Right forelimb (tissue), 1 donor: Measurements from ENCODE around the gene ATG101.

ENCODE experiments used
- DNase-seq: peaks from one replicate; pipeline ENCODE4 v3.0.0-alpha.2; 2018

The ATG101 gene

DNA sequence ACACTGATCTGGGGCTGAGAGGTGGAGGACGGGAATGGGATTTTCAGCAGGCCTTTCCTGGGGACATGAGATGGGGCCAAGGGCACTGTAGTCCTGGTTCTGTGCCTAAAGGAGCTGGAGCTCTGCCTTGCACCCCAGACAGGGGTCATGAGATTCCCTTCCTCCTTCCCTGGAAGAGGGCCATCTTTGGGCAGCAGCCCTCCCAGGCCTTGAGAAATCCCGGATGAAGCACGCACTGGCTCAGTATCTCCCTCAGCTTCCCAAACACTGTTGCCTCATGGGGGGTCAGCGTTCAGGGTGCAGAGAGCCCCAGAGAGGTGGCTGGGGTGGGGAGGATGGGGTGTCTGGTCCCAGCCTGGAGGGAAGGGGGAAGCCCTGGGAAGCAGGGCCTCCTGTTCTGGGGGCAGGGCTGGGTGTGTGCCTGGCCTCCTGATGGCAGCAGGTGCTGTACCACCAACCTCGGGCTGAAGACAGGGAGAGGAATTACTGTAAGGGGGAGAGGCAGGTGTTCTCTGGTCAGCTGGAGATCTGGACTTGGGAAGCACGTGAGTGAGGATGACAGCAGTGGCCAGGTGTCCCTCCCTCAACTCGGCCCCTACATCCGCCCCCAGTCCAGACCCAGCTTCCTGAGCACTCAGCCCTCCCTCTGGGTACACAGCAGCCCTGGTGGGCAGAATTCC lies 26.9 kb upstream of the ATG101 start:
- DNase-seq: no peak

DNA sequence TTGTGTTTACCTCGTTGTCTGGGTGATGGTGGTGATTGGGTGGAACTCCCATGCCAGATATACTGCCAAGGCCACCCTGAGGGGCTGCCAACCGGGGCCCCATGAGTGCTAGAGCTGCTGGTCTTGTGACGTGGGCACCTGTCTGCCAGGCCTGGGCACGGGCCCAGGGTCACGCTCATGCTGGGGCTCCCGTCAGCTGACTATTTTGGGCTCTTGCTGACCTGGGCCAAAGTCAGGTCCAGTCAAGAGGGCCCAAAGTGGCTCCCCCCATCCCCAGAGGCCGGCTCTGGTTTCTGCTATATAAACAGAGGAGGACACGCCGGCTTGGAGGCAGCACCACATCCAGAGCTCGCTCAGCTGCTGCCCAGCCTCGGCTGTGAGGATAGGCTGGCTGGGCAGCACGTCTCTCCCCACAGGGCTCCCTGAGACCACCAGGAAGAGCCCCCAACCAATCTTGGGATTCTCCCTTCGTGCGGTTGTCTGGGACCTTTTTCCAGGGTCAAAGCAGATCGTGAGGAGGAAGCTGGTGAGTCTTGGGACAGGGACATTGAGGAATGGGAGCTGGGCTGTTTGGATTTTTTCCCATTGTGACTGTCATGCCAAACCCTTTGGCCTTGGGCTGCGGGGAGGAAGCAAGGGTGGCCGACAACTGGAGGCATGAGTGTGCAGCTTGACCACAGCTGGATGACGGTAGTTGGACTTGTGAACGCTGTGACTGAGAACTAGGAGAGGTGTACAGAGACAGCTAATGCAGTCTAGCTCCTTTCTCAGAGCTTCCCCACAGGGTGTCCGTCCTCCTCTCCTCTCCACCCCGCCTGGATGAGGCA lies 26.2 kb upstream of the ATG101 start:
- no peak for DNase-seq

- DNase-seq: peak; percentile 81
Measured at GRCh38 chr12:52044292-52044983, 25.3 kb upstream of the ATG101 start.

- no peak for DNase-seq
Measured at GRCh38 chr12:52045794-52046199, 24.0 kb upstream of the ATG101 start.

GRCh38 chr12:52046859-52047258 lies 22.9 kb upstream of the ATG101 start:
- no peak for DNase-seq

DNA sequence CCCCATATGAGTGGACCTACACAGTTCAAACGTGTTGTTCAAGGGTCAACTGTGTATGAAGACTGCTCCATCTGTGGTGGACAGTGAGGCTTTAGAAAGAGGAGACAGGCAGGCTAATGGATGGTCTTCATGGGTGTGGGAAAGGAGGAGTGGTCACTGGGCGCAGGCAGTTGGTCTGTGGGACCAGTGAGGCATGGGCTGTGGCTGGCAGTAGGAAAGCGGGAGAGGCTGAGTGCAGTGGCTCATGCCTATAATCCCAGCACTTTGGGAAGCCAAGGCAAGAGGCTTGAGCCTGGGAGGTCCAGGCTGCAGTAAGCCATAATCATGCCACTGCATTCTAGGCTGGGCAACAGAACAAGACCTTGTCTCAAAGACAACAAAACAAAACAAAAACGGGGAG lies 20.5 kb upstream of the ATG101 start:
- DNase-seq: no peak

- DNase-seq: no peak
Measured at GRCh38 chr12:52049688-52050087, 20.1 kb upstream of the ATG101 start.

- no peak for DNase-seq
Measured at GRCh38 chr12:52050116-52050757, 19.5 kb upstream of the ATG101 start.

GRCh38 chr12:52050758-52051541 lies 18.8 kb upstream of the ATG101 start, which contains the start of gene NR4A1:
TSS of gene NR4A1 (plus strand) at chr12:52051442. CDS start at chr12:52054329, 2,887 bp downstream.
- peak; percentile 99 for DNase-seq

DNA sequence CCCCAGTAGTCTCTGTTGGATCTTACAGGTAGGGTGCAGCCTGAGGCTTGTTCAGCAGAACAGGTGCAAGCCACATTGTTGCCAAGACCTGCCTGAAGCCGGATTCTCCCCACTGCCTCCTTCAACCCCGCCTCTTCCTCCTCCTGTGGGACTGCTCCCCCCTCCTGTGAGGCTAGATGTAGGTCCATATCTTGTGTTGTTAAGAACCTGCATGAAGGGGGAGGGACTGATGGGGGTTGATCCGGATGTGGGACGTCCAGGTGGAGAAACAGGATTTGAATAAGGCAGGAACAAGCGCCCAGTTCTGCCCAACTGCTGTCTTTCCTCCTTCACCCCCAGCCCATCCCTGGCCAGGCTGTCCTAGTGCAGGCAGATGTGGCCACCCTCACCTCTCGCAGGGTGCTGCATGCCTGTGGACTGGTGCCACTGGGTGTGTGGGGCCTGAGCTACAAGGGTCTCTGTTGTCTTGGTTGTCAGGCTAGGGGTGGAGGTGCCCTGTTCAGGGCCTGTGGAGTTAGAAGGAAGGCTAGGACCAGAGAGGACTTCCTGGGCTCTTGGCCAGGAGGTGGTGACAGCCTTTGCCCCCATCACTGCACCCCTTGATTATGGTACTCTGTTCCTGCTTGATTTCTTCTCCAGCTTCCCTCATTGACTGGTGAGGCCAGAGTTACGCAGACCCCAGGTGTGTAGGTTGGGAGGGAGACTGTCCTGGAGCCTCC lies 17.2 kb upstream of the ATG101 start:
- no peak for DNase-seq

DNA sequence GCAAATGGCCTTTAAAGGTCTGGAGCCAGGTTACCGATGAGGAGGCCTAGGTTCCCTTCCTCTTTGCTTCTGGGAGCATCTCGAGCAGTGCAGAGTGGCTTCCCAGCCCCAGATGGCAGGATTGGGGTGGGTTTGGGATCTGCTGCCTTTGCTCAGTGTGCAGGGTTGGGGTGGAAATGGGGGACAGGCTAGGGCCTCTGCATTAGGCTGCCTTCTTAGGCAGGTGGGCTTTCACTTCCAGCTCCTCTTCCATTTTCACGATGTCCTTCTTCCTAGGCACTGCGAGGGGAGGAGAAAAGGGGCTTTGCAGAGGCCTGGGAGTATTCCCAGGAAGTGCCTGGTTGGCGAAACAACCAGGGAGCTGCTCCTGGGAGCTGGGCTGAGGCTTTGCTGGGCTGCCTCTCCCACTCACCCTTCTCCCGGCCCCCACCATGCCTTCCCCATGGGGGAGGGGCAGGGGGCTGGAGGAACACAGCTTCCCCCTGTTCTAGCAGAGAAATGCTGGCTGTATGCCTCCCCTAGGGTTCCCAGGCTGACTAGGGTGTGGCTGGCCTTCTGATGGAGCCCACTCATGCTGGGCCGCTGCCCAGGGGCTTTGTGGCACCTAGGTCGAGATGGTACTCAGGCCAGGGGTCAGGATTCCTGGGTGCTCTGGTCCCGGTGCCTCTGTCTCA lies 16.1 kb upstream of the ATG101 start:
- DNase-seq: no peak

GRCh38 chr12:52054231-52054832 lies 15.4 kb upstream of the ATG101 start:
- no peak for DNase-seq

- no peak for DNase-seq
Measured at GRCh38 chr12:52054833-52055730, 14.7 kb upstream of the ATG101 start.

- no peak for DNase-seq
Measured at GRCh38 chr12:52055731-52056711, 13.8 kb upstream of the ATG101 start.

- no peak for DNase-seq
Measured at GRCh38 chr12:52056801-52057637, 12.8 kb upstream of the ATG101 start.

DNA sequence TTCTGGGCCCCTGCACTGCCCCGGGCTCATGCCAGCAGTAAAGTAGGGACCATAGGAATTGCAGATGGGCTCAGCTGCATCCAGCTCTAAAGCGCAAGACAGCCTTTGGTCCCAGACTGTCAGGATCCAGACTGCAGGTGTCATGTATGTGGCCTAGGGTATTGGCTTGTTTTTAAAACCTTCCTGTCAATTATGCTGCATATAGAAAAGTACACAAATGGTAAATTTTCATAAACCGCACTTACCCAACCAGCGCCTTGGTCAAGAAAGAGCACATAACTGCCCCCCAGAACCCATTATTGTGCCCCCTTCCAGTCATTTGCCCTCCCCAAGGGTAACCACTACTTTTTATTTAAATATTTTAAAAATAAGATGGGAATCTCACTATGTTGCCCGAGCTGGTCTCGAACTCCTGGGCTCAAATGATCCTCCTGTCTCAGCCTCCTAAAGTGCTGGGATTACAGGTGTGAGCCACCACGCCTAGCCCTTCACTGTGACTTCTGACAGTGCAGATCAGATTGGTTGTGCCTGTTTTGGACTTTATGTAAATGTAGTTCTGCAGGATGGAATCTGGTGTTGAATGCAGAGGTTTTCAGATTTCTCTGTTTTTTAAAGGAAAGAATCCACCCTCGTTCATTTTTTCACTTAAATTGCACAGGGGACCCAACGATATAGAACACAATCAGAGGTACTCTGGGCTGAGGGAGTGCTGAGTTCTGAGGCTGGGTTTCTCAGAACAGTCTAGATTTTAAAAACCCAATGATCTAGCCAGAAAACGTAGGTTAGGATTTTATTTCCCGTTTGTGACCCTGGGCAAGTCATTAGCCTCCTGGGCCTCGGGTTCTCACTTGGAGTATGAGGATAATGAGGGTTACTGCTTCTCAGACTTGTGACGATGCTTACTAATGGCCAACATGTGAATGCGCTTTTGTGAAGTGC lies 11.9 kb upstream of the ATG101 start:
- DNase-seq: no peak
